Esophagus squamous epithelium (tissue), 5 donors: ENCODE measurements around the gene SLCO1B1. TPM values are rescaled to one million over a fixed set of nuclear protein-coding genes. Genes with fewer than 3 reads are reported as not detected.
"Not testable (repeated sequence)": the region's sequence is repeated elsewhere in the genome, so short reads cannot be mapped to it uniquely, and the experiment has no call there.

Source experiments
- DNase-seq: peaks from one replicate; lab custom pipeline; 2025; lab: John Stamatoyannopoulos, UW
- H3K27ac ChIP-seq, 4 donors: fragments of 200-600 bp; sonication (generic); one replicate each; pipeline ENCODE4 v1.5.1; 2016 to 2019; ENCODE audit warnings: mild to moderate bottlenecking in 1 of 4
- H3K27me3 ChIP-seq, 4 donors: fragments of 200-600 bp; sonication (generic); 1 replicate in 3 of 4; 2 replicates in 1 of 4; pipeline versions ENCODE4 v1.5.1 to v1.6.0; 2017 to 2021; ENCODE audit warnings: antibody characterized with exemption in 1 of 4
- H3K36me3 ChIP-seq, 3 donors: fragments of 200-600 bp; sonication (generic); one replicate each; pipeline ENCODE4 v1.5.1; 2016 to 2019
- H3K4me1 ChIP-seq, 3 donors: fragments of 200-600 bp; sonication (generic); one replicate each; pipeline ENCODE4 v1.5.1; 2017 to 2019
- H3K4me3 ChIP-seq, 4 donors: fragments of 200-600 bp; sonication (generic); 1 replicate in 3 of 4; 2 replicates in 1 of 4; pipeline ENCODE4 v1.5.1; 2016 to 2019; ENCODE audit warnings: mild to moderate bottlenecking in 2 of 4, moderate library complexity in 1 of 4
- H3K9me3 ChIP-seq, 3 donors: fragments of 200-600 bp; sonication (generic); one replicate each; pipeline ENCODE4 v1.5.1; 2016 to 2019
- POLR2A ChIP-seq, 4 donors: fragments of 450-650 bp; IDR thresholded peaks; one replicate each; pipeline ENCODE4 v1.6.1; 2017; ENCODE audit warnings: antibody characterized with exemption in 4 of 4, mild to moderate bottlenecking in 4 of 4, moderate library complexity in 3 of 4
- WGBS, 2 donors: methylation state at CpG; one replicate each; pipeline ENCODE4 v1.1.5; 2018; 5-methylcytosine and 5-hydroxymethylcytosine counted together
- intact Hi-C: fragments of 100-400 bp; cut with DNase I; formaldehyde crosslinking; loops from one replicate; pipeline ENCODE4 v1.15.0; 2022
- total RNA-seq, 4 donors: library from RNA; depleted of rRNA; stranded (reverse); fragments of >200 nt; gene quantifications; one replicate each; pipeline ENCODE4 v1.1.0, GENCODE V29; 2016
- TF ChIP-seq, protein P1 (sequence below), 6 experiments: fragments of 450-650 bp in 4 of 6; fragments of 200-600 bp in 2 of 6; sonication (generic) in 2 of 6; IDR thresholded peaks; one replicate each; pipeline ENCODE4 v1.5.1; 2016 to 2019; ENCODE audit warnings: antibody characterized with exemption in 6 of 6, mild to moderate bottlenecking in 4 of 6, moderate library complexity in 4 of 6
- donor health status: DM: yes; HTN: yes; CAD: no.

SLCO1B1 gene
- total RNA-seq, 4 donors from 2014 or later = not detected

DNA sequence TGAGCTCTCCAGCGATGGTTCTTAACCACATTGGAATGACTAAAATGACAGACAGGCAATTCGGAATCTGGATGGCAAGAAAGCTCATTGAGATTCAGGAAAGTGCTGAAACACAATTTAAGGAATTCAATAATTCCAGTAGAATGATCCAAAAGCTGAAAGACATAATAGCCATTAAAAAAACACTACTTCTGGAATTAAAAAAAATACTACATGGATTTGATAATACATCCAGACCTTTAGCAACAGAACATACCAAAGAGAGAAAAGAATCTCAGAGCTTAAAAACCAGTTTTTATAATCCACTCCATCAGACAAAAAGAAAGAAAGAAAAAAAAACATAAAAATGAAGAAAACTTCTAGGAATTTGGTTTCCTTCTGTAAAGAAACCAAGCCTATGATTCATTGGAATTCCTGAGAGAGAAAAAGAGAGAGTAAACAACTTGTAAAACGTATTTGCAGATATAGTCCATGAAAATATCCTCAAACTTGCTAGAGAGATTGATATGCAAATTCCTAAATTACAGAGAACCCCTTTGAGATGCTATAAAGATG is 52.8 kb downstream of the SLCO1B1 start:
- no peaks in the 10 kb centered on the region for H3K36me3 ChIP-seq

DNA sequence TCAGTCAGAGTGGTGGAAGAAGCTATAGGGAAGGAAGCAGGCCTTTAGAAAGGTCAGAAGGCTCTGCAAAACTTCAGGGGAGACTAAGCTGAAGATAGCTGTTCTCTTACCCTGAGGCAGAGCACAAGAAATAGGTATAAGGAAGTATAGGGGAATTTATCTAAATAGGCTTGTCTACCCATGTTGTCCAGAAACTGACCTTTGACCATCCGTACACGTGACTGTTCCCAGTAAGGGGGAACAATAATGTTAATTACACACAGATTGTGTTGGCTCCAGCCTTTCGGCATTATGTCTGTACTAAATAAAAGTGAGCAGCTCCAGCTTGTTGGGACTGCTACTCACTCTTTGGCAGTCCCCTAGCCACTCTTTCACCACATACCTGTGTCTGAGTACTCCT is 59.0 kb downstream of the SLCO1B1 start:
- Histone ChIP-seq H3K9me3 (no peaks in the 10 kb centered on the region), H3K27me3 (no peaks in the 10 kb centered on the region), H3K36me3 (no peaks in the 10 kb centered on the region), H3K4me3 (no peak overlapping the region), H3K27ac (no peak overlapping the region), H3K4me1 (no peaks in the 10 kb centered on the region)
- TF ChIP-seq, protein P1, sequence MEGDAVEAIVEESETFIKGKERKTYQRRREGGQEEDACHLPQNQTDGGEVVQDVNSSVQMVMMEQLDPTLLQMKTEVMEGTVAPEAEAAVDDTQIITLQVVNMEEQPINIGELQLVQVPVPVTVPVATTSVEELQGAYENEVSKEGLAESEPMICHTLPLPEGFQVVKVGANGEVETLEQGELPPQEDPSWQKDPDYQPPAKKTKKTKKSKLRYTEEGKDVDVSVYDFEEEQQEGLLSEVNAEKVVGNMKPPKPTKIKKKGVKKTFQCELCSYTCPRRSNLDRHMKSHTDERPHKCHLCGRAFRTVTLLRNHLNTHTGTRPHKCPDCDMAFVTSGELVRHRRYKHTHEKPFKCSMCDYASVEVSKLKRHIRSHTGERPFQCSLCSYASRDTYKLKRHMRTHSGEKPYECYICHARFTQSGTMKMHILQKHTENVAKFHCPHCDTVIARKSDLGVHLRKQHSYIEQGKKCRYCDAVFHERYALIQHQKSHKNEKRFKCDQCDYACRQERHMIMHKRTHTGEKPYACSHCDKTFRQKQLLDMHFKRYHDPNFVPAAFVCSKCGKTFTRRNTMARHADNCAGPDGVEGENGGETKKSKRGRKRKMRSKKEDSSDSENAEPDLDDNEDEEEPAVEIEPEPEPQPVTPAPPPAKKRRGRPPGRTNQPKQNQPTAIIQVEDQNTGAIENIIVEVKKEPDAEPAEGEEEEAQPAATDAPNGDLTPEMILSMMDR (IDR thresholded peaks at IDR 0.05) = no peak
- no peak for TF ChIP-seq POLR2A (IDR thresholded peaks at IDR 0.05)
- intact Hi-C loops = no loop called here
- no peak for DNase-seq
- WGBS, 2 donors = 67 to 74% methylated on average over 3 of the region's 3 CpGs

More for the DNA sequence above, 52.8 kb downstream of the SLCO1B1 start:
- no peak overlapping the region for H3K27ac ChIP-seq
- WGBS, 2 donors = 50 to 53% methylated on average over 3 of the region's 3 CpGs
- TF ChIP-seq, protein P1 (IDR thresholded peaks at IDR 0.05) = no peak
- TF ChIP-seq POLR2A (IDR thresholded peaks at IDR 0.05) = no peak
- DNase-seq = no peak
- H3K4me1 ChIP-seq = no peaks in the 10 kb centered on the region
- H3K9me3 ChIP-seq = no peaks in the 10 kb centered on the region
- H3K27me3 ChIP-seq = no peaks in the 10 kb centered on the region
- intact Hi-C loops = no loop called here
- H3K4me3 ChIP-seq = no peak overlapping the region

DNA sequence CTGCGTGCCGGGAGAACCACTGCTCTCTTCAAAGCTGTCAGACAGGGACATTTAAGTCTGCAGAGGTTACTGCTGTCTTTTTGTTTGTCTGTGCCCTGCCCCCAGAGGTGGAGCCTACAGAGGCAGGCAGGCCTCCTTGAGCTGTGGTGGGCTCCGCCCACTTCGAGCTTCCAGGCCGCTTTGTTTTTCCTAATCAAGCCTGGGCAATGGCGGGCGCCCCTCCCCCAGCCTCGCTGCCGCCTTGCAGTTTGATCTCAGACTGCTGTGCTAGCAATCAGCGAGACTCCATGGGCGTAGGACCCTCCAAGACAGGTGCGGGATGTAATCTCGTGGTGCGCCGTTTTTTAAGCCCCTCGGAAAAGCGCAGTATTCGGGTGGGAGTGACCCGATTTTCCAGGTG is 83.4 kb downstream of the SLCO1B1 start:
- H3K36me3 ChIP-seq, DNase-seq, intact Hi-C loops, H3K27ac ChIP-seq, H3K9me3 ChIP-seq, H3K4me1 ChIP-seq, H3K4me3 ChIP-seq, H3K27me3 ChIP-seq: not testable (repeated sequence)
- 100% methylated on average over 1 of the region's 19 CpGs; no CpG with 5 or more reads in 1 of the 2 donors for WGBS, 2 donors

DNA sequence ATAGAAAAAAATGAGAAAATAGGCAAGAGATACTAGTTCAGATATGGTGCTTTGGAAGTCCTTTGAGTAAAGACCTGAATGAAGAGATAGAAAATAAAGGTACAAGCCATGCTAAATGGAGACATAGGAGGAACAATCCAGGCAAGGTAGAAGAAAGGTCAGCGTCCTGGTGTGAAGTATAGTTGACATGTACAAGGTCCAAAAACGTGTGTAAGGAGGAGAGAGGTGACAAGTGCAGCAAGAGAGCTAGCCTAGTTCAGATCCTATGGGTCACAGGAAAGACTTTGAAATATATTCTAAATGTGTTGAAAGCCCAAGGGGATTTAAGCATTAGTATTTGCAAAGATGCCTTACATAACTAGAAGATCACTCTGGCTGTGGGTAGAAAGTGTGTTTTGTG is 88.2 kb downstream of the SLCO1B1 start:
- Histone ChIP-seq H3K36me3 (no peaks in the 10 kb centered on the region), H3K27ac (no peak overlapping the region), H3K9me3 (no peaks in the 10 kb centered on the region), H3K4me3 (no peak overlapping the region), H3K27me3 (no peaks in the 10 kb centered on the region), H3K4me1 (no peaks in the 10 kb centered on the region)
- no peak for DNase-seq
- intact Hi-C loops = no loop called here
- 24 to 43% methylated on average over 2 of the region's 2 CpGs for WGBS, 2 donors
- TF ChIP-seq, protein P1 (IDR thresholded peaks at IDR 0.05) = no peak

DNA sequence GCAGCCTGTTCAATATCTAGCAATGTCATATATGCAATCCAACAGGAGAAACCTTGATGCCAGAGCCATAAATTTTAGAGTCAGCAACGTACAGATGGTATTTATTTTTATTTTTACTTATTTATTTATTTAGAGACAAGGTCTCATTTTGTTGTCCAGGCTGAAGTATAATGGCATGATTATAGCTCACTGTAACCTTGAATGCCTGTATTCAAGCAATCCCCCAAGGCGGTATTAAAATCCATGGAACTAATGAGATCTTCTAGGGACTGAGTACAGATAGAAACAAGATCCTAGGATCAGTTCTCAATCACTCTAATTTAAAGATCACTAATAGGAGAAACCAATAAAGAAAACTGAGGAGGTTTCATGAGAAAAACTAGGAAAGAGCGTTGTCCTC is 89.3 kb downstream of the SLCO1B1 start:
- Histone ChIP-seq H3K4me3 (no peak overlapping the region), H3K27me3 (no peaks in the 10 kb centered on the region), H3K36me3 (no peaks in the 10 kb centered on the region), H3K27ac (no peak overlapping the region), H3K4me1 (no peaks in the 10 kb centered on the region), H3K9me3 (no peaks in the 10 kb centered on the region)
- no peak for DNase-seq
- WGBS, 2 donors = 62 to 64% methylated on average over 3 of the region's 3 CpGs
- no peak for TF ChIP-seq POLR2A (IDR thresholded peaks at IDR 0.05)
- TF ChIP-seq, protein P1 (IDR thresholded peaks at IDR 0.05) = no peak
- intact Hi-C loops = no loop called here

DNA sequence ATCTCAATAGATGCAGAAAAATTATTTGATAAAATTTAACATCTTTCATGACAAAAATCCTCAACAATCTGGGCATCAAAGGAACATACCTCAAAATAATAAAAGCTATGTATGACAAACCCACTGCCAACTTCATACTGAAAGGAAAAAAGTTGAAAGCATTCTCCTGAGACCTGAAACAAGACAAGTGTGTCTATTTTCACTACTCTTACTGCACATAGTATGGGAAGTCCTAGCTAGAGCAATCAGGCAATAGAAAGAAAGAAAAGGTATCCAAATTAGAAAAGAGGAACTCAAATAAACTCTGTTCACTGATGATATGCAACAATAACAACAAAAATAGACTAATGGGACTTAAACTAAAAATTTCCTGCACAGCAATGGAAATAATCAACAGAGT is 90.1 kb downstream of the SLCO1B1 start:
- intact Hi-C loops = no loop called here
- Histone ChIP-seq H3K27me3 (no peaks in the 10 kb centered on the region), H3K9me3 (no peaks in the 10 kb centered on the region), H3K4me1 (no peaks in the 10 kb centered on the region), H3K27ac (no peak overlapping the region), H3K4me3 (no peak overlapping the region), H3K36me3 (no peaks in the 10 kb centered on the region)
- no peak for DNase-seq
- no peak for TF ChIP-seq POLR2A (IDR thresholded peaks at IDR 0.05)
- TF ChIP-seq, protein P1 (IDR thresholded peaks at IDR 0.05) = no peak
